ENCODE results near the gene ENOX1.
"Not testable (repeated sequence)": the region's sequence is repeated elsewhere in the genome, so short reads cannot be mapped to it uniquely, and the experiment has no call there.

Gene ENOX1

DNA sequence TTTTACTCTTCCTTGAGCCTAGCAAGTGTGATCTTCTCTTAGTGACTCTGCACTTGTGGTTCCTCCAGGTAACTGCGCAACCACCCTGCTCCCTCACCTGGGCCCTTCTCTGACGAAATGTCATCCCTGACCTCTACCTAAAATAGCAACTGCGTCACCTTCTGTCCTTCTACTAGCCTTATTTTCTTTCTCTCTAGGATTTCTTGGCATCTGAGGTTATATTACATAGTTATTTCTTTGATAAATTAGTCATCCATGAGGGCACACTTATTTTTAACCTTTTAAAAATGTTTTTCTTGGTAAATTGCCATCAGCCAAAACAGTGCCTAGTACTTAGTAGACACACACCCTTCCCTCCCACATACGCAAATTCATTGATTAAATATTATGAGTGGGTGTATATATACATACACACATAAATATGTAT is 355.5 kb downstream of the ENOX1 start:
- no peak overlapping the region; the same call in 1 of the 2 replicates for H3K27ac ChIP-seq

DNA sequence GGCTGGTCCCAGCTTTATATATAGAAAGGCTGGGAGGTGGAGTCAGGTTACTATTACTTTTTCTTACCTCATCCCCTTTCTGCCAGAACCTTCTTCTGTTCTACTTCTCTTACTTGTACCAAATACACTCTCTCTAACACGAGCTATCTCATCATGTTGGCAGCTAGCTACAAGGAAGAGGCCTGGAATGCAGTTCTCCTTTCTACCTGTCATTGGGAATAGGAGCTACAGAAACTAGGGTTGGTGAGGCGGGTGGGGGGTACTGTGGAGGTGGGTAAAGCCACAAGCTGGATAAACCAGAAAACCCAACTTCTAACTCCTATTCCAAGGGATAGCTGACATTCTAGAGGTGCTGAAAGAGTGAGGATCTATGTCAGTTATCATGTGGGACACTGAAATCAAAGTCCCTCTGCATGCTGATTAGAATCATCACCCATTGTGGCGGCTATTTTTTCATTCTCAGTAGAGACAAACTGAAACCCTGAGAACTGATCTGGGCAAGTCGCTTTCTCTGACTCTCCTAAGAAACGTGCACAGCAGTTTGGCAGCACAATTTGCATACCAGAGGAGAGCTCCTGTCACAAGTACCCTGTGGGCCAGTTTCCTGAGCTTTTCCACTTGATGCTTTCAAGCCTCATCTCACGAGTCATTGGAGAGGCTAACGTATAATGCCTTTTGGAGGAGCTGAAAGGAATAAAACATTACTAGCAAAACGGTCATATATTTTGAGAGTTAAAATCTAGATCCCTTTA is 358.1 kb downstream of the ENOX1 start:
- TF ChIP-seq ZFX (IDR thresholded peaks at IDR 0.05; ENCODE audit: borderline replicate concordance), result no peak
- TF ChIP-seq, protein P1, sequence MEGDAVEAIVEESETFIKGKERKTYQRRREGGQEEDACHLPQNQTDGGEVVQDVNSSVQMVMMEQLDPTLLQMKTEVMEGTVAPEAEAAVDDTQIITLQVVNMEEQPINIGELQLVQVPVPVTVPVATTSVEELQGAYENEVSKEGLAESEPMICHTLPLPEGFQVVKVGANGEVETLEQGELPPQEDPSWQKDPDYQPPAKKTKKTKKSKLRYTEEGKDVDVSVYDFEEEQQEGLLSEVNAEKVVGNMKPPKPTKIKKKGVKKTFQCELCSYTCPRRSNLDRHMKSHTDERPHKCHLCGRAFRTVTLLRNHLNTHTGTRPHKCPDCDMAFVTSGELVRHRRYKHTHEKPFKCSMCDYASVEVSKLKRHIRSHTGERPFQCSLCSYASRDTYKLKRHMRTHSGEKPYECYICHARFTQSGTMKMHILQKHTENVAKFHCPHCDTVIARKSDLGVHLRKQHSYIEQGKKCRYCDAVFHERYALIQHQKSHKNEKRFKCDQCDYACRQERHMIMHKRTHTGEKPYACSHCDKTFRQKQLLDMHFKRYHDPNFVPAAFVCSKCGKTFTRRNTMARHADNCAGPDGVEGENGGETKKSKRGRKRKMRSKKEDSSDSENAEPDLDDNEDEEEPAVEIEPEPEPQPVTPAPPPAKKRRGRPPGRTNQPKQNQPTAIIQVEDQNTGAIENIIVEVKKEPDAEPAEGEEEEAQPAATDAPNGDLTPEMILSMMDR (IDR thresholded peaks at IDR 0.05), result no peak
- H3K27ac ChIP-seq, result no peak overlapping the region

More for the DNA sequence above, 355.5 kb downstream of the ENOX1 start:
- TF ChIP-seq ZFX (IDR thresholded peaks at IDR 0.05; ENCODE audit: borderline replicate concordance), result no peak
- TF ChIP-seq, protein P1 (IDR thresholded peaks at IDR 0.05), result no peak

DNA sequence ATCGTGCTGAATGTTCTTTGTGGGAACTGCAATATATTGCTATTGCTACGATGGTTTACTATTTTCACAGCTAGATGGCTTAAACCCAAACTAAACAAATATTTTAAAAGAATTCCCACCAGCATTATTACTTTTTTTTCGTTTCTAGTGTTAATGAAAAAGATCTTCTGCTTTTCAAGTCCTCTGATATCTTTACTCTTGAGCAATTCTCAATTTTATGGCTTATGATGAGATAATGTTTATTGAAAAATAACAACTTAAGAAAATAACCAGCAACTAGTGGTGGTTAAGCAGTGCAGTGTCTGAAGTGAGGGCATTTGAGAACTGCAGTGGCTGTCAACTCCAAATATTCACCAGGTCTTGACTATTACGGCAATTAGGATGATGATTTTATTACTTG is 360.4 kb downstream of the ENOX1 start:
- TF ChIP-seq, protein P1 (IDR thresholded peaks at IDR 0.05), result no peak
- no peak for TF ChIP-seq ZFX (IDR thresholded peaks at IDR 0.05; ENCODE audit: borderline replicate concordance)
- H3K27ac ChIP-seq, result no peak overlapping the region

DNA sequence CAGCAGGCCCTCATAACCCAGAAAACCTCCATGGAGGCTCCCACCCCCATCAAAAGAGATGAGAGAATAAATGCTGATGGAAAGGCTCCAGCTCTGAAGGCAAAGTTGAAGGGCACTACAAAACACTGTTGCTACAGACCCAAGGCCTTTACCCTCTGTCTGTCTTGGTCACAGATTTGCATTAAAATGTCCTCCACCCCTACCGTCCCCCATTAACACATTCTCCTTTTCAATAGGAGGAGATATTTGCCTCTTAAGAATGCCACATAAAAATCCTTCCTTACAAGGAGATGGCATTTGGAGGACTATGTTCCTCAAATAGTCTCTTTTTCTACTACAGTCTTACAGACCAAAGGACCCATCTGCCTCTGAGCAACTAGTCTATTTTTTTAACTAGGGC is 361.5 kb downstream of the ENOX1 start:
- no peak overlapping the region for H3K27ac ChIP-seq
- TF ChIP-seq ZFX (IDR thresholded peaks at IDR 0.05; ENCODE audit: borderline replicate concordance), result no peak
- TF ChIP-seq, protein P1 (IDR thresholded peaks at IDR 0.05), result no peak

DNA sequence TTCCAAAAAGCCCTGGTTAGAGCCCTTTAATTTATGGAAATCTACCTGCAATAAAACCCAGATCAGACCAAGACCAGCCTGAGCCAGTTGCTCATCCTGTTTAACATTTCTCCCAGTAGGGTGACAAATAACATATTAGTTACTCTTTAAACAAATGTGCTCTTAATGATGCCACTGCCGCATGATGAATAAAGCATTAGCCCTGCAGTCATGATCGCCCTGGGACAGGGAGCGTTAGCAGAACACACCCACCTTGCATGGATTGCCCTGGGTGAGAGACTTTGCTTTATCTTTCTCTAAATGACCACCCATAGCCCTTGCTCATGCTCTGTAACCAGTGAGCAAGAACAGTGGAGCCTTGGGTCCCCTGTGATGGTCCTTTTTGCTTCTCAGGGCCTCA is 362.4 kb downstream of the ENOX1 start:
- TF ChIP-seq, protein P1 (IDR thresholded peaks at IDR 0.05), result no peak
- no peak for TF ChIP-seq ZFX (IDR thresholded peaks at IDR 0.05; ENCODE audit: borderline replicate concordance)

DNA sequence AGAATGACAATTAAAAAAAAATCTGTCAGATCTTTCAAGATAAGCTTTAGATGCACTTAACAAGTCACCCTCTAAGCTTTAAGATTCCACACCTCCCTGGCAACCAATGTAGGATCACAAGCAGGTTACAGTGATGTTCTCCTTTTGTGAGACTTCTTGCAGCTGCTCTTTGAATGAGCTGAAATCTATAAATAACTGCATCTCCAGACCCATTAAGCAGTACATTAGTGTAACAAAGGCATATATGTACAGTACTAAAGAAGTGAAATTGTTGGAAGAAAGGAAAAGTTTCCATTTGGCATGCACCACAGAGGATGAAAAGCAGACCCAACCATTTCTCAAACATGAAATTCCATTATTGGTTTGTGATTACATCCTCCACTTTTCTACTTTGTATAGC is 364.7 kb downstream of the ENOX1 start:
- TF ChIP-seq, protein P1 (IDR thresholded peaks at IDR 0.05), result no peak
- no peak for TF ChIP-seq ZFX (IDR thresholded peaks at IDR 0.05; ENCODE audit: borderline replicate concordance)

More for the DNA sequence above, 362.4 kb downstream of the ENOX1 start:
- H3K27ac ChIP-seq, result no peak overlapping the region

DNA sequence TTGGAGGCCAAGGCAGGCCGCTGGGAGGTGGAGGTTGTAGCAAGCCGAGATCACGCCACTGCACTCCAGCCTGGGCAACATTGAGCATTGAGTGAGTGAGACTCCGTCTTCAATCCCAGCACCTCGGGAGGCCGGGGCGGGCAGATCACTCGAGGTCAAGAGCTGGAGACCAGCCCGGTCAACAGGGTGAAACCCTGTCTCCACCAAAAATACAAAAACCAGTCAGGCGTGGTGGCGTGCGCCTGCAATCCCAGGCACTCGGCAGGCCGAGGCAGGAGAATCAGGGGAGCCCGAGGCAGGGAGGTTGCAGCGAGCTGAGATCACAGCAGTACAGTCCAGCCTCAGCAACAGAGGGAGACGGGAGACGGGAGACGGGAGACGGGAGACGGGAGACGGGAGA is 369.9 kb downstream of the ENOX1 start:
- H3K27ac ChIP-seq, result not testable (repeated sequence)

More for the DNA sequence above, 364.7 kb downstream of the ENOX1 start:
- H3K27ac ChIP-seq, result no peak overlapping the region

DNA sequence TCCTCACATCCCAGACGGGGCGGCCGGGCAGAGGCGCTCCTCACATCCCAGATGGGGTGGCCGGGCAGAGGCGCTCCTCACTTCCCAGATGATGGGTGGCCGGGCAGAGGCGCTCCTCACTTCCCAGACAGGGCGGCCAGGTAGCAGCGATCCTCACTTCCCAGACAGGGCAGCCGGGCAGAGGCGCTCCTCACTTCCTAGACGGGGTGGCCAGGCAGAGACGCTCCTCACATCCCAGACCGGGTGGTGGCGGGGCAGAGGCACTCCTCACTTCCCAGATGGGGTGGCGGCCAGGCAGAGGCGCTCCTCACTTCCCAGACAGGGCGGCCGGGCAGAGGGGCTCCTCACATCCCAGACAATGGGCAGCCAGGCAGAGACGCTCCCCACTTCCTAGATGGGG is 370.4 kb downstream of the ENOX1 start:
- H3K27ac ChIP-seq, result not testable (repeated sequence)

DNA sequence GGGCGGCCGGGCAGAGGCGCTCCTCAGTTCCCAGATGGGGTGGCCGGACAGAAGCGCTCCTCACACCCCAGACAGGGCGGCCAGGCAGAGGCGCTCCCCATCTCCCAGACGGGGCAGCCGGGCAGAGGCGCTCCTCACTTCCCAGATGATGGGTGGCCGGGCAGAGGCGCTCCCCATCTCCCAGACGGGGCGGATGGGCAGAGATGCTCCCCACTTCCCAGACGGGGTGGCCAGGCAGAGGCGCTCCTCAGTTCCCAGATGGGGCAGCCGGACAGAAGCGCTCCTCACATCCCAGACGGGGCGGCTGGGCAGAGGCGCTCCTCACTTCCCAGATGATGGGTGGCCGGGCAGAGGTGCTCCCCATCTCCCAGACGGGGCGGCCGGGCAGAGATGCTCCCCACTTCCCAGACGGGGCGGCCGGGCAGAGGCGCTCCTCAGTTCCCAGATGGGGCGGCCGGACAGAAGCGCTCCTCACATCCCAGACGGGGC is 370.8 kb downstream of the ENOX1 start:
- not testable (repeated sequence) for H3K27ac ChIP-seq
